ENCODE results near the gene ANKFN1. TPM values are rescaled to one million over a fixed set of nuclear protein-coding genes. Genes with fewer than 3 reads are reported as not detected.

ANKFN1 gene
- total RNA-seq, 1 donor from 2014 or later = not detected

DNA sequence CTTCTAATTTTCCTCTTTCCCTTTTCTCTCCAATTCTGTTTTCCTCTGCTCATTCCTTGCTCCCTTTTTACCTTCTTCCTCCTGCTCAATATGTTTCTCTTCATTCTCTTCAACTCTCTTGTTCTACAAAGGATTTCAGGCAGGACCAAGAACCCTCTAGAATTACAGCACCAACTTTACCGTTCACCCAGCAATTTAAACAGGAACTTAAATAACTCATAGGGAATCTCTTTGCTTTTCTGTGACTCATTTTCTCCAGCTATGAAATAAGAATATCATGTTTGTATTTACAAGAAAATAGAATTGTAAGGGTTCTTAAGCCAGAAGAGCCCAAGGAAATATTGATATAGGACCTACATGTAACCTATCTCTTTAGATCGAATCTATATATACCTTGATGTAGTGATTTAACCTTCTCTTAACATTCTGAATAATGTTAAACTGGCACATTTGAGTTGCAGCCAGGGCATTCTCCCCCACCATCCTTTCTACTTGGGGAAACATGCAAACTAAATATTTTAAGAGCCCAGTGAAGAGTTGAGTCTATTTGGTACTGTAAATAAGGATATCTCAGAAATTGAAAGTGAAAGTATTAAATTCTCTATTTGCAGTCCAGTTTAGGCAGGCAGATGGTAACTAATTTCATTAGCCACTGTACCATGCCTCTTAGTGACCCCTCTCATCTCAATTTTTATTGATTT lies 137.0 kb downstream of the ANKFN1 start:
- DNase-seq (ENCODE audit: low read depth in 2 of 2) = no peak

DNA sequence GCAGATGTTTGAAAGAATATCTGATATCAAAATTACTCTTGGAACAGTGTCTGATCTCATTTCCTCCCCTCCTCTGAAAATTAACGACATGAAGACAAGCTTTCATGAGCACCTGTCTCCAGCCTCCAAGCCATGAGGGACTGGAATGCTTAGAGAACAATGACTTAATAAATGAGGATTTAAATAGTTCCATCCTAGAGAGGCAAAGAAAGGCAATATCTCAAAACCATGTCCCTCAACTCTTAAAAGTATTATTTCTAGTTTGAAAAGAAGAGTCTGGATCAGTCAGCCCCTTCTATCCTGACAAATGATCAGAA lies 137.5 kb downstream of the ANKFN1 start:
- DNase-seq (ENCODE audit: low read depth in 2 of 2) = no peak

DNA sequence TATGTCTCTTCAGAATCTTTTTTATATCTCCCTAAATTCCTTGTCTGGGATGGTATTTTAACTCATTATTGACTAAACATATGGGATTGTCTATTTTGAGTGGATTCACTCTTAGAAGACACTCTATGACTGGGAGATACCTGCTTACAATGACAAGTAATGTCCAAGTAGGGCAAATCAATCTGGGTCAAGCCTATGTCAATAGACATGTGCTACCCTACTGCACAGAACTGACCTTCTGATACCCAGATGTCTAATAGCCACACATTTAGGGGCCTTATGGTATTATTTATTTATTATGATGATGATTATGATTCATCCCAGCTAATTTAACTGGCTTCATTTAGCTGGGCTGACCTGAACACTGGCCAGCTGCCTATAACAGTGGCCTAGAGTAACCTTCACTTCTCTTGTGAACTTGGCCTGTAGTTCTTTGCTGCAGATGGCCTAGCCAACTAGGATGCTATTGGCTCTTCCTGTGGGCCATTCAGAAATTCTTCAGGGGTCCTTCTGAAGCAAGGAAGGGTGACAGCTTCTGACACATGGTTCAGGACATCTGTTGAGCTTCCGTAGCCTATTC lies 138.0 kb downstream of the ANKFN1 start:
- no peak for DNase-seq (ENCODE audit: low read depth in 2 of 2)

DNA sequence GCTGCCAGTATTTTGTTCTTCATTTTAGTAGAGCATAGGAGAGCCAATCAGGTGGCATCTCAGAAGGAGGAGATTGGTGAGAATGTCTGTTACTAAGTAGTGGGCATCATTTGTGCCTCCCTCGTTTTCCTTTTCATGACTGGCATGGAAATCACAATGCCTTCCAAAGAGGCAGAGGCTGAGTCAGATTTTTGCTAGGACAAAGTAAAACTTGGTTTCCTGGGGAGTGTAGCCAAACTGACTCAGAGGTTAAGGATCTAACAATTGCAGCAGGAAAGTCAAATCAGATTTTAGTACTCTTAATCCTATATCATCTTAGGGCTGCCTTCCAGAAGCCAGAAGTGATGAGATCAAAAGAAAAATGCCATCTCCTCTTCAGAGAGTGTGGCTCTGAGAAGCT lies 138.7 kb downstream of the ANKFN1 start:
- DNase-seq (ENCODE audit: low read depth in 2 of 2) = peak in 1 of 2 donors; percentile 49

DNA sequence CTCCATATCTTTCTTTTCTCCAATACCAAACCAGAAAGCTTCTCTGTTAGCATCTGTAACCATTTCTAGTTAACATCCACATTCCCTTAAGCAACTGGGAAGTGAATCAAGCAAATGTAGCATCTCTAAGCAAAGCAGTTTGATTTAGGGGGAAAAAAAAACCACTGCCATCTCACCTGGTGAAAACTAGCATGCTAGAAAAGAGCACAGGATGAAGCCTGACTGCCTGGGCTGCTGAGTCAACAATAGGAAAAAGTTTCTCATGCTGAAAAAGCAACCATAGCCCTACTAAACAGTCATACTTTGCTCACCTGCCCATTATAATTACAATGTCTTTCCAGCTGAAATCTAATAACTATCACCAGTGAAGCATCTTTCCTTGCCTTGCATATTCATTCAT lies 139.3 kb downstream of the ANKFN1 start:
- DNase-seq (ENCODE audit: low read depth in 2 of 2) = no peak

DNA sequence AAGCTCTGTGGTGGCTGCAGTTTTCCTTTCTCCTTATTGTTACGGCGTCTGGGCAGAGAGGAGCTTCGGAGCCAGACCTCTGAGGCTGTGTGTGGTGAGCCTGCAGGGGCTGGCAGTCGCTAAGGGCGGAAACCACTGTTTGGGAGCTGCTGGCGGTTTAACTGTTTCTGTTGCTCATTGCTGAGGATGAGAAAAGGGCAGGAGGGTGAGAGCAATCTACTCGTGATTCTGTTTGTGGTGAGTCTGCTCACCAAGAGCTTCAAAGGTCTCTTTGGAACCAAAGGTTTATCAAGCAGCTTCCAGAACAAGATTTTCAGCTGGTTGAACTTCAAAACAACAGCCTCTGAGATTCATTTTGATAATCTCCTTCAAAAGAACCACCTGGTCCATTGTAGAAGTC lies 143.9 kb downstream of the ANKFN1 start:
- DNase-seq (ENCODE audit: low read depth in 2 of 2) = peak in 1 of 2 donors; percentile 3

DNA sequence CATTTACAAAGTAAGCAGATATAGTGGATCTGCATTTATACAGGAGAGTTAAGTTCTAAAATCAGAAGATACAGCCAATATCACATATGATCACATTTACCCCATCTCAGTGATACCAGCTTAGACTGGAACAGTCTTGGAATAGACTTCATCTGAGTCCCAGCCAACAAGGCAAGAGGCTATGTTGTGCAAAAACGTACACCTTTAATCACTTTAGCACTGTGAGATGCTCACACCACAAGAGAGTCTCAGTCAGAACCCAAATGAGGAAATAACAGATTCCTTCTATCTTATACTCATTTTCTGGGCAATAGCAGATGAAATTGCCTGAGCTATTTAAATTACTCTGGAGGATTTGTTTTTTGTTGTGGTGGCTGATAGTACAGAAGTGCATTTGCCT lies 145.6 kb downstream of the ANKFN1 start:
- DNase-seq (ENCODE audit: low read depth in 2 of 2) = no peak

DNA sequence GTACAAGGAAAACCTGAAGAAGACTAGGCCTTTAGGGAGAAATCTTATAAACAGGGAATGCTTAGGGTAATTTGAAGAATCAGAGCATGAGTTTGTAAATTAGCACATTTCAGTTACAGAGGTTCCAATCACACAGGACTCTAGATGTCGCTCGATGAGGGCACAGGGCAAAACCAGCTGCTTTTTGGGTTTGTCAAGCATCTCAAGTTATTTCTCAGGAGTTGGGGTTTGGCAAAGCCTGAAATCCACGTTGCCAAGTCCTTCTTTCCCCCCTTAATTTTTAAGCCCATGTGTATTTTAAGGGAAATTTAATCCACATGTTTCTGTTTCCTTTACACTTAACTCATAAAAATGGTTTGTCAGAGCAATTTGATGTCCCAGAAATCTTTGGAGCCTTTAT lies 146.9 kb downstream of the ANKFN1 start:
- DNase-seq (ENCODE audit: low read depth in 2 of 2) = no peak

DNA sequence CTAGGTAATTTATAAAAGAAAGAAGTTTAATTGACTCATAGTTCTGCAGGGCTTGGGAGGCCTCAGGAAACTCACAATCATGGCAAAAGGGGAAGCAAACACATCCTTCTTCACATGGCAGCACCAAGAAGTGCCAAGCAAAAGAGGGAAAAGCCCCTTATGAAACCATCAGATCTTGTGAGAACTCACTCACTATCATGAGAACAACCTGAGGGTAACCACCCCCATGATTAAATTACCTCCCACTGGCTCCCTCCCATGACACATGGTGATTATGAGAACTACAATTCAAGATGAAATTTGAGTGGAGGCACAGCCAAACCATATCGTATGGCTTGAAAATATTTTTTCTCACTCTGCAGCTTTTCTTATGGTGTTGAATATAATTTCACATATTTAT lies 151.7 kb downstream of the ANKFN1 start:
- DNase-seq (ENCODE audit: low read depth in 2 of 2) = no peak

DNA sequence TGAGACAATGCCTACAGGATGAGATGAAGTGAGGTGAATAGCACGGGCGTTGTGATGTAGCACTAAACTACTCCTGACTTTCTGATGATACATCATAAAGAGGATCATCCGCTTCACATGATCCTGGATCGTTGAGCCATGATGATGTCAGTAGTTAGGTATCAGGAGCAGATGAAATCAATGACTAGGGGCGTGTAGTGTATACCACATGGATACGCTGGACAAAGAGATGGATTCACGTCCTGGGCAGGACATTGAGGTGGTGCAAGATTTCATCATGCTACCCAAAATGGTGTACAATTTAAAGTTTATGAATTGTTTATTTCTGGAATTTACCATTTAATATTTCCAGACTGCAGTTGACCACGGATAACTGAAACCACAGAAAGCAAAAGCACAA lies 156.6 kb downstream of the ANKFN1 start:
- no peak for DNase-seq (ENCODE audit: low read depth in 2 of 2)

DNA sequence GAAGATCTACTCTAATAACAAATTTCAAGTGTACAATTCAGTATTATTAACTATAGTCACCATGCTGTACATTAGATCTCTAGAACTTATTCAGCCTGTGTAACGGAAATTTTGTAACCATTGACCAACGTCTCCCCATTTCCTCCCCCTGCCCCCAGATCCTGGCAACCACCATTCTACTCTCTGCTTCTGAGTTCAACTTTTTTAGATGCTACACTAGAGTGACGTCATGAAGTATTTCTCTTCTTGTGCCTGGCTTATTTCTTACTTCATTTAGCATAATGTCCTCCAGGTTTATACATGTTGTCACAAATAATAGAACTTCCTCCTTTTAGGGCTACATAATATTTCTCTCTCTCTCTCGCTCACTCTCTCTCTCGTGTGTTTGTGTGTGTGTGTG lies 157.5 kb downstream of the ANKFN1 start:
- no peak for DNase-seq (ENCODE audit: low read depth in 2 of 2)

DNA sequence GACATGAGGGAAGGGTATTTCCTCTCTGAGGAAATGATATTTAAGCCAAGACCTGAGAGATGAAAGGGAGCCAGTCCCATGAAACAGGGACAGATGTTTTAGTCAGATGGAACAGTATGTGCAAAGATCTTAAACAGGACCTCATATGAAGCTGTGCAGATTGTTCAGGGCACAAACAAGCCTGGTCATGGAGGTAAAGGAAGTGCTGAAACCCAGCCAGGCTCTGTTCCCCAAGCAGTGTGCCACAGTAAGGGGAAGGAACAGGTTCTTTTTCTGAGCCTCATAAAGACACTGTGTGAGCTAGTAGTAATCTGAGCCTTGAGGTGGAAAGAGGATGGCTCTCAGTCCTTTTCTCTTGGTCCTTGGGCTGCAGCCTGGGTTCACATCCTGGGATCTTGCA lies 159.9 kb downstream of the ANKFN1 start:
- DNase-seq (ENCODE audit: low read depth in 2 of 2) = no peak

DNA sequence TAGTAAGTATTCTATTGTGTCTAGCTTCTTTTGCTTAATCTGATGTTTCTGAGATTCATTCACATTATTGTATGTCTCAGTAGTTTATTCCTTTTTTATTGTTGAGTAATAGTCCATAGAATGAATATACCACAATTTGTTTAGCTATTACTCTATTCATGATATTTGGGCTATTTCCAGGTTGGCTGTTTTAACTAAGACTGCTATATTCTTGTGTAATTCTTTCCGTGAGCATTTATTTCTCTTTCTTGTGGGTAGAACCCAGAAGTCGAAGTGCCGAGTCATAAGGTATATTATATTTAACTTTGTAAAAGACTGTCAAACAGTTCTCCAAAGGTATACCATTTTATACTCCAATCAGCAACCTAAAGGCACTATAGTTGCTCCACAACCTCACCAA lies 160.8 kb downstream of the ANKFN1 start:
- no peak for DNase-seq (ENCODE audit: low read depth in 2 of 2)

DNA sequence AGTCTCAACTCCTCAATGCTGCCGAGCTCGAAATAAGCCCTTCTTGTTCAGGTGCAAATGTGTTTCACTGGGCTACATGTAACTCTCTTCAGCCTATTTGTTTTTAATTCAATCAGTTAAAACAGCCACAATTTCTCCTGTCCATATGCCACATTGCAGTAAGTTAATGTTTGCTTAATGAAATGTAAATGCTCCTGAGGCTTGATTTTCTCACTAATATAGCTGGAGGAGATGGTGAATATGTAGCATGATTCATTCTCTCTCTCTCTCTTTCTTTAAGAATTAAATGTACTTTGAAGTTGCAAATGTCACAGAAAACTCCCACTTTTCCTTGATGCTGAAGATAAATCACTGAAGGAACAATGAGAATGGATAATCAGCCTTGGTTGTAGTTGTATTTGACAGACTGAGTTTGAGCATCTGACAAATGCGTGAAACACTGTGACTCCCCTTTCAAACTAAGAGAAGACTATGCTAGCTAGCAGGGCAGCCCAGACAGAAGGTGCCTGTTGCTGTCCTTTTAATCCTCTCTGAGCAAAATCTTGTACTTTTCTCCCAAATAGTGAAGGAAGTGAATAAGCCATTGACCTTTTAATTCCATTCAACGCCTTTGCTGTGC lies 161.8 kb downstream of the ANKFN1 start:
- no peak for DNase-seq (ENCODE audit: low read depth in 2 of 2)

DNA sequence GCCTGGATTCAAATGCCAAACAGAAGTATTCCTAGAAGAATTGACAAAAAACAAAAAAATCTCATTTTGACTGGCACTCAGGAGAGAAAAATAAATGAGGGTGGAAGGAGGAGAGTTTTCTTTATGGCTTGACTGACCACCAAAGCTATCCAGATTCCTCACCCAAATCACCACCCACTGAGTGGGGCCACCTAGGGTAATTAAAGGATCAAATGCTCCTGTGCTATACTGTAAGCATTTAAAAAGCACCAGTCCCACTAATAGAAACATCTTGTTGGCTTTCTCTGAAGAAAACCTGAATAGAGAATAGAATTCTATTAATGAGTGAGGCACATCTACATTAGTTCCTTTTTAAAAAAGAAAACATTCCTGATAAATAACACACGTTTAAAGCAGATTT lies 163.3 kb downstream of the ANKFN1 start:
- no peak for DNase-seq (ENCODE audit: low read depth in 2 of 2)

DNA sequence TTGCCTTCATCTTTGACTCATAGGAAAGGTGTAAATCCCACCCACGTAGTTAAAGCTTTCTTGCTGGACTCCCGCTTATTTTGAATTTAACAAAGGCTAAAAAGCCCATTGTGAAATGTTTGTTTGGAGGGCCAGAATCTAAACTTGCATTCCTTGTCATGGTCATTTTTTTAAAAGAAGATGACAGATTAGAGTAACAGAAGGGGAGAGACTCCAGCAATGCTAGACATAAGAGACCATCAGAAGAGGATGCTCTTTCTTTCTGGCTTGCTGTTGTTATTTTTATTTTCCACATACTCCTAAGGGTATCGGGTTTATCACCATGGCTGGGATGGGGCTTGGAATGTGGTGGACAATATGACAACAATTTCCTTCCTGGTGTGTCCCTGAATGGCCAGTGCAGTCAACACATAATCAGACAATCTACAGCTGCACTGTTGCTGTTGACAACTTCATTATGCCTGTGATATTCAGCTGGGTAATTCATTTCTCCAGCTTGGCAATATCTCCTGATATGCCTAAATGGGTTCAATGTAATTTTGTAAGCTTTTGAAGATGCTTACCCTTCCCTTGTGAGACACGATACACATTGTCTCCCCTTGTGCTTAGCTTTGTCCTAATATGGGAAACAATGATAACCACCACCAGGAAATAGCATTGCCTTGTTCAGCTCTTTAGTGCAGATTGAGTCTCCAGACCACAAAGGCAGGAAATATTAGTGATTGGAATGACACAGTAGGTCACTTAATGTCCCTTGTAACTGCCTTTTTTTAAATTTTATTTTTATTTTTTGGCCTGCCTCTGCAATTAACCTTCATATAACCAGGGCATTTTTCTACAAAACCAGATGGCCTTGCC lies 164.3 kb downstream of the ANKFN1 start:
- DNase-seq (ENCODE audit: low read depth in 2 of 2) = peak; percentile 16 to 23

DNA sequence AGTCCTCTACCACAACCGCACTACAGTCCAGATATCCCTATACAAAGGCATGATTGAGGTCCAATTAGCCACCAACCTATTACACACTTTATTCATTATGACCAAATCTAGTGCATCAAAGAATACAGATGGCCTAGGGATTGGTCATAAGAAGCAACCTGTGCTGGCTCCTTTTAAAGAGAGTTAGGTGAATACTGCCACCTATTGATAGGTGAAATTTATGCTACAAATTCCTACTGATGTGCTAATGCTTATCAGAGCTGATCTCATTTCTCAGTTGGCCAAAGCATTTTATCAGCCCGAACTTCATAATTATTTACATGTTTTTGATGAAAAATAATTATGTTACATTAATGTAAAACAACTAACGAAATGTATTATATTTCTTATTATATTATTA lies 166.3 kb downstream of the ANKFN1 start:
- peak; percentile 45 to 53 for DNase-seq (ENCODE audit: low read depth in 2 of 2)

DNA sequence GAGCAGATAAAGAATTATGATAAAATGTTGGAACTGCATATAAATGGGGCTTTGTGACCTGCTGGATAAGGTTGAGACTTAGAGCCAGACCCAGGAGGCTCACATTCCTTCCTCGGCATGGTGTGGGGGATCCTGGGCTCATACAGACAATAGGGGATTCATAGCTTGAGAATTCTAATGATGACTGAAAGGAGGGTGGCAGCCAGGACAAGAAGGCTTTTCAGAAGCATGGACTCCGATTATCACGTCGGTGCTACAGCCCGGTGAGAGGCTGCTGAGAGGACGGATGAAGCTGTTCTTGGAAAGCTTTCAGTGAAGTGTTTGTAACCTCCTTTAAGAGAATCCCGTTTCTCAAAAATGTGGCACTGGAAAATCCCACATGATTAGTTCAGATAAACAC lies 167.2 kb downstream of the ANKFN1 start:
- DNase-seq (ENCODE audit: low read depth in 2 of 2) = no peak

DNA sequence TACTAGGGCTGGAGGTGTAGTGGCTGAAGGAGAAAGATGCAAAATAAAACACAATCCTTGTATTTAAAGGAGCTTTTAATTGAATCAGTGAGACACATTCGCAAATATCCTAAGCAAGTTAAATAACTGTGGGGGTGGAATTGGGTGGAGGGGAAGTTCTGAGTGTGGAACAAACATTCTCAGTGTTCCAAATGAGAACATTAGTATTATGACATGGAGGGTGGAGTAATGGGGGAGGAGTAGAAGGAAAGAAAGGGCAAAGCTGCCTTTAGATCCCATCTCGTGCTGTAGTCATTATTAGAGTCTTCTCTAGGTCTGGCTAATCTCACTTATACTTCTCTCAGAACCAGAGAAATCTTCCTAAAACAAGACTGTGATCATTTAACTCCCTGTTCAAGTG lies 169.7 kb downstream of the ANKFN1 start:
- no peak for DNase-seq (ENCODE audit: low read depth in 2 of 2)

DNA sequence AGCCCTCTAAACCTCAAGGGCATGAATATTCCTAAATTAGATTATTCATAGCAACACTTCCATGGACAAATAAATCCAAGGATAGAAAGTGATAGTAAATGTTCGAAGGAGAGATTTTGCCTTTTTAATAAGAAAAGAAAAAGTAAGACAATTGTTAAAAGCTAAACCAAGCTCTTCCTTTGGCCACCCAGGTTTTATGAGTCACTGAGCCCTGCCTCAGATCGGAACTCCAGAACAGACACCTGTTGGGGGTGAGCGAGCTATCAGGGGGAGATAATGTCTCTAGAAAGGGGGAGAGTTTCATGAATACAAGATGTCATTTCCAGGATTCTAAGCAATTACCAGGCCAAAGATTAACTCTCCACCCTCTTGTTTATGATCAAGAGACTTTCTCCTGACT lies 171.4 kb downstream of the ANKFN1 start:
- DNase-seq (ENCODE audit: low read depth in 2 of 2) = no peak

DNA sequence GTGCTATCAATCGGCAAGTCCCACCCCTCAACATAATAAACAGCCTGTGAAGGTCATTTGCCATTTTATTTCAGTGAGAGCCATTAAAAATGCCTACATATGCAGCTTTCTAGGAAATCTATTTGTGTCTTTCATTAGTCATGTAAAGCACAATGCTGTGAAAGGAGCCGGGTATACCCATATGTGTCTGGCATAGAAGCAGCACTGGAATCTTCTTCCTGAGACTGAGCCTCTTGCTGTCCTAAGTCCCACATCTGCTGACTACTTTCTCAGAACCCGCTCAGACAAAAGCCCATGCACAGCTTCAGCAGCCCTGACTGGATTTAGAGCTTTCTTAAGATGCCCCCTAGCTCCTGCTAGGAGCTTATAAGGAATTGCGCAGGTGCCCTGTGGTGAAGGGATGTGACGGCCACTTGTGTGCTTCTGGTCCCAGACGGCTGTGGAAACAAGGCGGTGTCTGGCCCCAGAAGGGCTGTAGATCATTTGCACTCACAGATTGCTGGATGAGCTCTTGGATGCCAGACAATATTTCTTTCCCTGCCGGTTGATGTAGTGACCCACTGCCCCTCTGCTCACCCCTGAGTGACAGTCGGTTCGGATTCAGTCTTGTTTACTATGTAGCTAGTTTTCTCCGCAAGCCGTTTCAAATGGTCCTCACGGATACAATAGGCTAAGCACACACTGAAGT lies 172.2 kb downstream of the ANKFN1 start:
- DNase-seq (ENCODE audit: low read depth in 2 of 2) = no peak

DNA sequence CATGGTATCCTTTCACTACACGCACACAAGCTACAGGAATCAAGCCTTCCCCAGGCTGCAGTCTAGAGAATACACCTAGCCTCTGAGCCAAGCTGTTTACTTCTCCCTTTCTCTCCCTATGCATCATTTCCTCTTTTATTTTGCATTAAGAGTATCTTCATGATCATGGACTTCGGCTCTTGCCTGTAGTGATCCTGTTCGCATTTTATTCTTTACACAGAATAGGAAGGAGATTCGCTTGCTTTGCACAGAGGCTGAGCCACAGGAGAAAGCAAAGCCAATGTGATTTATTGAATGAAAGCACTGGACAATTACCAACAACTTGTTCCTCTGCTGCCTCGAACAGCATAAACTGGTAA lies 172.7 kb downstream of the ANKFN1 start:
- no peak for DNase-seq (ENCODE audit: low read depth in 2 of 2)

All from dermis microvascular lymphatic vessel endothelial cell (primary cell).